ENCODE data around the gene REPS2.

REPS2 gene

GRCh38 chrX:17098516-17099247 is 152.2 kb downstream of the REPS2 start:
- no peak for DNase-seq

- no peak for DNase-seq
Observed at GRCh38 chrX:17104433-17104832, 158.0 kb downstream of the REPS2 start.

- DNase-seq: no peak
Observed at GRCh38 chrX:17120816-17121215, 174.4 kb downstream of the REPS2 start.

GRCh38 chrX:17154001-17154400 is 207.5 kb downstream of the REPS2 start:
- no peak for DNase-seq

GRCh38 chrX:17160975-17161374 is 214.5 kb downstream of the REPS2 start:
- DNase-seq: no peak

GRCh38 chrX:17161991-17162390 is 215.5 kb downstream of the REPS2 start:
- DNase-seq: no peak

- no peak for DNase-seq
Observed at GRCh38 chrX:17164079-17164478, 217.6 kb downstream of the REPS2 start.

GRCh38 chrX:17164941-17165340 is 218.5 kb downstream of the REPS2 start:
- DNase-seq: no peak

GRCh38 chrX:17167915-17168314 is 221.5 kb downstream of the REPS2 start:
- DNase-seq: no peak

- no peak for DNase-seq
Observed at GRCh38 chrX:17170973-17171372, 224.5 kb downstream of the REPS2 start.

GRCh38 chrX:17174671-17175070 is 228.2 kb downstream of the REPS2 start:
- DNase-seq: no peak

- no peak for DNase-seq
Observed at GRCh38 chrX:17182317-17182716, 235.9 kb downstream of the REPS2 start.

- no peak for DNase-seq
Observed at GRCh38 chrX:17183566-17183965, 237.1 kb downstream of the REPS2 start.

GRCh38 chrX:17185431-17185830 is 239.0 kb downstream of the REPS2 start:
- DNase-seq: no peak

GRCh38 chrX:17187136-17187756 is 240.8 kb downstream of the REPS2 start:
- DNase-seq: no peak

GRCh38 chrX:17192106-17192505 is 245.6 kb downstream of the REPS2 start:
- DNase-seq: no peak
